Central memory CD8-positive, alpha-beta T cell (primary cell): Measurements from ENCODE around the gene FBXO21.
A peak's percentile ranks its signal among the peaks of the same experiment; 100 is the strongest.

Source experiments
- ATAC-seq: fragments of 150-1000 bp; cut with Tn5 transposase; replicated peaks from 2 replicates; pipeline ENCODE4 v1.10.0; 2022; ENCODE audit warnings: mild to moderate bottlenecking, moderate FRiP score, moderate number of reproducible peaks; ENCODE audit not compliant: poor library complexity, severe bottlenecking; ENCODE audit errors: extremely low read depth
- DNase-seq, 2 donors: peaks; one replicate each; pipeline ENCODE4 v3.0.0; 2021; ENCODE audit warnings: low spot score in 2 of 2
- H3K27ac Mint-ChIP-seq: one replicate; pipeline ENCODE4 v1.8.0; 2022; ENCODE audit warnings: low read depth, mild to moderate bottlenecking, moderate library complexity, mixed read lengths
- H3K27me3 Mint-ChIP-seq: one replicate; pipeline ENCODE4 v1.8.0; 2022; ENCODE audit warnings: mixed read lengths
- H3K36me3 Mint-ChIP-seq: one replicate; pipeline ENCODE4 v1.8.0; 2022; ENCODE audit warnings: mild to moderate bottlenecking, moderate library complexity, mixed read lengths; ENCODE audit not compliant: insufficient read depth
- H3K4me1 Mint-ChIP-seq: one replicate; pipeline ENCODE4 v1.8.0; 2022; ENCODE audit warnings: mixed read lengths
- H3K4me3 Mint-ChIP-seq: one replicate; pipeline ENCODE4 v1.8.0; 2022; ENCODE audit warnings: mild to moderate bottlenecking, moderate library complexity, mixed read lengths
- H3K9me3 Mint-ChIP-seq: one replicate; pipeline ENCODE4 v1.8.0; 2022; ENCODE audit warnings: mixed read lengths

Gene FBXO21

DNA sequence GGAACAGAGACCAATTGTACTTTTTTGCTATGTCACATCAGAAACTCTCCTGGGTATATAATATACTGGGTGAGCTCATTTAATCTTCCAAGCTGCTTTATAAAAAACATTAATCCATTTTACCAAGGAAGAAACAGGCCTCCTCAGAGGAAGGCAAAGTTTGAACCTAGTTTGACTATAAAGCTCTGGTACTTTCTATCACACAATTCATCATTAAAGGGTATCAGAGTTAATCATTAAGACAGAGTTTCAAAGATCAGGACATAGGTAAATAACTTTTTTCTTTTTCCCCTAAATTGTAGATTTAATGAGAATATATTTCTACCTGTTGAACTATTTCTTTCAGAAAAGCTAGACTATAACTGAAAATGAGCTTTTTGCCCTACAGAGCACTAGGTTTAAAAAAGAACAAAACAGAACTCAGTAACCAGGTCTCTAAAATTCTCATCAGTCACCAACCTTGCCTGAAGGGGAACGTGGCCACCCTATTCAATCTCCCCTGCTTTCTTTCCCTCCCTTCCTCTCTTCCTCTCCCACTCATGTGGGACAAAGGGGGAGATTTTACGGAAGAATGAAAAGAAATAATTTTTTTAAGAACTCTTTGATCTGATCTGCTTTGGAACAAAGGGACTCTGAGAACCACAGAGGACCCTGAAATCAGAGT is 18.6 kb downstream of the FBXO21 start:
- H3K36me3 Mint-ChIP-seq: peaks cover 84% of the 10 kb centered on the region
- H3K4me1 Mint-ChIP-seq: peaks cover 13% of the 10 kb centered on the region
- H3K27ac Mint-ChIP-seq: no peak overlapping the region
- H3K27me3 Mint-ChIP-seq: no peaks in the 10 kb centered on the region
- H3K4me3 Mint-ChIP-seq: no peak overlapping the region
- no peak for ATAC-seq
- H3K9me3 Mint-ChIP-seq: no peaks in the 10 kb centered on the region
- no peak for DNase-seq

DNA sequence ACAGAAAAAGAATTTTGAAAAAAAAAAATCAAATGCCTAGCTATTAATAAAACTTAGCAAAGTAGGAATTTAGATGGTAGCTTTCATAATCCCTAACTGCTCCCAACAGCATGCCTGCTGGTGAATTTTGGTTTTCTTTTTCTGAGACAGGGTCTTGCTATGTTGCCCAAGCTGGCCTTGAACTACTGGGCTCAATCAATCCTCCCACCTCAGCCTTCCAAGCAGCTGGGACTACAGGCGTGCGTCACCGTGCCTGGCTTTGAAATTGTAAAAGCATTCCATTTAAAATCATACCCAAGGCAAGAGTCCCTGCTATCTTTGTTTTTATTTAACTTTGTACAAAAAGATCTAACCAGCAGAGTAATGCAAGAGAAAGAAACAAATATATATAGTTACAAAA is 20.7 kb downstream of the FBXO21 start:
- no peaks in the 10 kb centered on the region for H3K9me3 Mint-ChIP-seq
- H3K4me3 Mint-ChIP-seq: no peak overlapping the region
- DNase-seq: no peak
- ATAC-seq: no peak
- no peak overlapping the region for H3K27ac Mint-ChIP-seq
- peaks cover 8% of the 10 kb centered on the region for H3K4me1 Mint-ChIP-seq
- no peaks in the 10 kb centered on the region for H3K27me3 Mint-ChIP-seq
- peaks cover 87% of the 10 kb centered on the region for H3K36me3 Mint-ChIP-seq

DNA sequence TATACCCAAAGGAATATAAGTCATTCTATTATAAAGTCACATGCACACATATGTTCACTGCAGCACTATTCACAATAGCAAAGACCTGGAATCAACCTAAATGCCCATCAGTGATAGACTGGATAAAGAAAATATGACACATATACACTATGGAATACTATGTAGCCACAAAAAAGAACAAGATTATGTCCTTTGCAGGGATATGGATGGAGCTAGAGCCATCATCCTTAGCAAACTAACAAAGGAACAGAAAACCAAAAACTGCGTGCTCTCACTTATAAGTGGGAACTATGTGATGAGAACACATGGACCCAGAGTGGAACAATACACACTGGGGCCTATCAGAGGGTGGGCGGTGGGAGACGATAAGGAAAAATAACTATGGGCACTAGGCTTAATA is 21.3 kb downstream of the FBXO21 start:
- H3K9me3 Mint-ChIP-seq: no peaks in the 10 kb centered on the region
- DNase-seq (no peak), ATAC-seq (no peak)
- H3K27ac Mint-ChIP-seq: no peak overlapping the region
- H3K27me3 Mint-ChIP-seq: no peaks in the 10 kb centered on the region
- peaks cover 8% of the 10 kb centered on the region for H3K4me1 Mint-ChIP-seq
- H3K4me3 Mint-ChIP-seq: no peak overlapping the region
- peaks cover 86% of the 10 kb centered on the region for H3K36me3 Mint-ChIP-seq

DNA sequence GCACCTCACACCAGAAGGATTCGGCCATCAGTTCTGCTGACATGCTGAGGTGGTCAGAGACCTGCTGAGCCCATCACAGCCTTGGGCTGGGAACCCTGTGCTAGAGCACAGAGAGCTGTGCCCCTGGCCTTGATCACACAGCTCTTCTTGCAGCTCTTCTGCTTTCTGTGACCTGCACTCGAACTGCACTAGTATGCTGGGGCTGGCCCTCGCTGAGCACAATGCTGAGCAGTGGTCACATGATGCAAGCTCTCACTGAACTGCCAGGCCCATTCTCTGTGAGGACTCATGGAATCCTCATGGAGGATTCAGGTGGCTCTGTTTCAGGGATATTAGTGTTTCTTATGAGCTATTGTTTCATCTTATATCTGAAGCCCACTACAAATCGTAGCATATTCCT is 22.5 kb downstream of the FBXO21 start:
- Mint-ChIP-seq H3K27me3 (no peaks in the 10 kb centered on the region), H3K4me1 (peaks cover 8% of the 10 kb centered on the region), H3K27ac (no peak overlapping the region), H3K4me3 (no peak overlapping the region), H3K9me3 (no peaks in the 10 kb centered on the region), H3K36me3 (peaks cover 85% of the 10 kb centered on the region)
- DNase-seq (no peak), ATAC-seq (no peak)

DNA sequence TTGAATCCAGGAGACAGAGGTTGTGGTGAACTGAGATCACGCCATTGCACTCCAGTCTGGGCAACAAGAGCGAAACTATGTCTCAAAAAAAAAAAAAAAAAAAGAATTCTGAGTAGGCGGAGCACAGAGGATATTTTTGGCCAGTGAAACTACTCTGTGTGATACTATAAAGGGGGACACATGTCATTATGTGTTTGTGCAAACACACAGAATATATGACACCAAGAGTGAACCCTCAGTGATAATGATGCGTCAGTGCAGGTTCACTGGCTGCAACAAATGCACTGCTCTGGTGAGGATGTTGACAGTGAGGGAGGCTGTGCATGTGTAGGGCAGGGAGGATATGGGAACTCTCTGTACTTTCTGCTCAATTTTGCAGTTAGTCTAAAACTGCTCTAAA is 24.2 kb downstream of the FBXO21 start:
- H3K4me3 Mint-ChIP-seq: no peak overlapping the region
- DNase-seq: no peak
- ATAC-seq: no peak
- H3K36me3 Mint-ChIP-seq: peaks cover 86% of the 10 kb centered on the region
- no peaks in the 10 kb centered on the region for H3K9me3 Mint-ChIP-seq
- peaks cover 8% of the 10 kb centered on the region for H3K4me1 Mint-ChIP-seq
- no peak overlapping the region for H3K27ac Mint-ChIP-seq
- H3K27me3 Mint-ChIP-seq: no peaks in the 10 kb centered on the region

DNA sequence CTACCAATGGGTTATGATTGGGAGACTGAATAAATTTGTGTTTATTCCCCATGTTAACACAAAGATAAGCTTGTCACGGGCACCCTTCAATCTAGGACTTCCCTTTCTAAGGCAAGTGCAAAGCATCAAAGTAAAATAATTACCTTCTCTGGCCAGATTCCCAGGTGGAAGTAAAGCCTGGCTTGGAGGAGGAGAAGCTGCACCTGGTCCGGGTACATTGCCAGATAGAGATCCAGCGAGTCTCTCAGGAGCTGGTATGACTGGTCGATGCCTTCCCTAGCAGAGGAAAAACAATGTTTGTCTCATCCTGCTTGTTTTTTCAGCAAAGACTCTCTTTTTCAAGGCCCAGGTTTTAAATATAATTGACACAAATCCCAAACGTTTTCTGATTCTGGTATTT is 24.9 kb downstream of the FBXO21 start:
- DNase-seq (no peak), ATAC-seq (no peak)
- no peak overlapping the region for H3K27ac Mint-ChIP-seq
- no peaks in the 10 kb centered on the region for H3K9me3 Mint-ChIP-seq
- H3K4me1 Mint-ChIP-seq: peaks cover 9% of the 10 kb centered on the region
- no peaks in the 10 kb centered on the region for H3K27me3 Mint-ChIP-seq
- H3K36me3 Mint-ChIP-seq: peaks cover 85% of the 10 kb centered on the region
- no peak overlapping the region for H3K4me3 Mint-ChIP-seq

DNA sequence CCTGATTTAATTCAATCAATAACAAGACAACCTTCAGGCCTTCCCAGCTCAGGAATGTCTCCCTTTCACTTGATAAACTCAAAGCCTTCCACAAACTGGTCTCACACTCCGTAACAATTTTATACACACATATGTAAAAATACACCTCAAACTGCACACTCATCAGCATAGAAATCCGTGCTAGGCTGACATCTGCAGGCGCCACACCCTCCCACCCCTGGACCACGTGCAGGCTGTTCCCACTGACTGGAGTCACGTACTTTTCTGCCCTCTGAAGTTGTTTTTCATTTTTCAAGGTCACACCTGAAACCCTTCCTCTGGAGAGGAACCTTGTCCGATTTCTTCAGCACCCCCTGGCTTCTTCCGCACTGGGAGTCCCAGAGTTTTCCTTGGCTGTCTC is 27.6 kb downstream of the FBXO21 start:
- Mint-ChIP-seq H3K27ac (no peak overlapping the region), H3K9me3 (no peaks in the 10 kb centered on the region), H3K36me3 (peaks cover 86% of the 10 kb centered on the region), H3K4me3 (no peak overlapping the region), H3K4me1 (peaks cover 6% of the 10 kb centered on the region), H3K27me3 (no peaks in the 10 kb centered on the region)
- ATAC-seq: no peak
- DNase-seq: no peak

DNA sequence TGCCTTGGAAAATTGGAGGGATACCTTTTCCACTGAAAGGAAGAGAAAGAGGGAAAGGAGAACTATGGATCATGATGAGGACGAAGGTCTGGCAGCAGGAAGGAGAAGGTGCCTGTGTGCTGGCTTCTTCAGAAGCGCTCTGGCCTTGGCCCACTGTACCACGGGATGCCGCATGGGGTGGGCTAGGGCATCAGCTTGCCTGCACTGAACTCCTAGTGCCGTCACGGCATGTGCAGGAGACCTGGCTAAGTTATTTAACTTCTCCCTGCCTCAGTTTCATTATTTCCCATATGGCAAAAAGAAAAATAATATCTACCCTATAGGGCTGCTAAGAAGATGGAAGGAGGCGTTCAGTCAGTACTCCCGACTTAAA is 28.1 kb downstream of the FBXO21 start:
- Mint-ChIP-seq H3K27me3 (no peaks in the 10 kb centered on the region), H3K36me3 (peaks cover 84% of the 10 kb centered on the region), H3K4me3 (no peak overlapping the region), H3K27ac (no peak overlapping the region), H3K9me3 (no peaks in the 10 kb centered on the region), H3K4me1 (peaks cover 6% of the 10 kb centered on the region)
- no peak for DNase-seq
- no peak for ATAC-seq

DNA sequence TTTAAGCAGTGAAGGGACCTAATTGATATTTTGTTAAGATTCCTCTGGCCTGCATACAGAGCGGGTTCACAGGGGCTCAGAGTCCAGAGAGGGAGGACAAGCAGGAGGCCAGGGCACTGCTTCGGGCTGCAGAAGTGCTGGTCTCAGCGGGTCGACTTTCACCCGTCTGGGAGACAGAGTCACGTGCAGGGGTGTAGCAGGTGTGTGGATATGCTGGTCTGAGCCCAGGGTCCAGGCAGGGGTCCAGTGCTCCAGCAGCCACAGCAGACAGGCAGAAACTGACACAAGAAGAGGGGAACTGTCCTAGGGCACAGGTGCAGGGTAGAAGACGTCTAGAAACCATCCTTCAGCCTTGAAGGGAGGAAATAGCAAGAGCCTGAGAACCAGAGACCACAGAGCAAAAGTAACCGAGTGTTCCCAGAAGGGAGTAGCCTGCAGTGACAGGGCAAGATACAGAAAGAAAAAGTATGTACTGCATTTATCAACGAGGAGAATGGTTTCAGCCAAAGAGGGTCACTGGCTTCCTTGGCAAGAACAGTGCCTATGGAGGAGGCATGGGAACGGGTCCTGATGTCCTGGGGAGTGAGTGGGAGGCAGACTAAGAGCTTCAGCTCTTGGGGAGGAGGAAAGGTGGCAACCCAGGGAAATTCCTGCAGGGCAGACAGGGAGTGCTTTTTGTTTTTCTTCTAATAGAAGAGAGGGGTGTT is 28.7 kb downstream of the FBXO21 start:
- ATAC-seq: no peak
- Mint-ChIP-seq H3K36me3 (peaks cover 84% of the 10 kb centered on the region), H3K4me3 (no peak overlapping the region), H3K27ac (peak overlapping the region; percentile 76), H3K9me3 (no peaks in the 10 kb centered on the region), H3K27me3 (no peaks in the 10 kb centered on the region), H3K4me1 (peaks cover 6% of the 10 kb centered on the region)
- DNase-seq: no peak

DNA sequence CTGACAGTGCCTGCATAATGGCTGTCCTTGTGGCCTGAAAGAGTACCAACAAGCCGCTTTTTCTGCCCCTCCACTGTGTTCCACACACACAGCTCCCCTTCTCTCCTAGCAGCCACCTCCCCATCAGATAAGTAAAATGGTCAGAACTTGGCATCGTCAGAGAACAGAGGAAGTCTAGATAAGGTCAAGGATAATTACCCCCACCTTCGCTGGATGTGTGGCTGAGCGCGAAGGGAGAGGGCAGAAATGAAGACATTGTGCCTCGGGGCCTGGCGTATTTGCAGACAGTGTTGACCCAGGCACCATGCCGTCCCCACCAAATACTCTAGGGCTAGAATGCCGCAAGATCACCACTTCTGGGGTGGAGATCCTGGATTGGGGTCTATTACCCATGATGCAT is 30.6 kb downstream of the FBXO21 start:
- Mint-ChIP-seq H3K4me3 (no peak overlapping the region), H3K27me3 (no peaks in the 10 kb centered on the region)

DNA sequence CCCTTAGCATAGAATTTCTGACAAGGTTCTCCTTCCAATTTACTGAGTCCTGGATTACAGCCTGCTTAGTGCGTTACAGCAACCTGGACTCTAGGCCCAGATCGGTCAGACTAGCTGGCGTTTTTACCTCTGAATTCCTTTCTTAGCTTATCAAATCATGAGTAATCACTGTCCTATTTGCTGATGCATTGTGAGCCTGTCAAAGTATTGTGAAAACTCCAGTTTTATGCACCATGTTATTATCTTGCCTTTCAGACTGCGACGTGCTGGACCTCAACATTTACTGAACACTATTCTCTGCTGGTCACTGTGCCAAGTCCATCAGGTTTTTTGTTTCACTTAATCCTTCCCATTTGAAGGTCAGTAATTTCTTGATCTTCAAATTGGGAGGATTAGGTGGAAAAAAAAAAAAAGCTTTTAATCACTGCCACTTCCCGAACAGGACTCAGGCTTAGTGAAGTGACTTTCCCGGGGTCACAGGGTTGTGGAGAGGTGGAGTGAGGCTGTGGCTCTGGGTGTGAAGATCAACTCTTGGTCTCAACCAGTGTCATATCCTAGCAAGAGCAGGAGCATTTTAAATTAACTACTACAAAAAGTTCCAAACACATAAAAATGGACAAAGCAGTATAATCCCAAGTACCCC is 31.2 kb downstream of the FBXO21 start:
- no peaks in the 10 kb centered on the region for H3K9me3 Mint-ChIP-seq
- H3K27me3 Mint-ChIP-seq: no peaks in the 10 kb centered on the region
- peaks cover 77% of the 10 kb centered on the region for H3K36me3 Mint-ChIP-seq
- no peak for DNase-seq
- ATAC-seq: no peak
- H3K4me3 Mint-ChIP-seq: no peak overlapping the region
- H3K27ac Mint-ChIP-seq: no peak overlapping the region
- peaks cover 12% of the 10 kb centered on the region for H3K4me1 Mint-ChIP-seq

More for the DNA sequence above, 30.6 kb downstream of the FBXO21 start:
- no peak for ATAC-seq
- Mint-ChIP-seq H3K9me3 (no peaks in the 10 kb centered on the region), H3K27ac (no peak overlapping the region), H3K36me3 (peaks cover 79% of the 10 kb centered on the region), H3K4me1 (peaks cover 12% of the 10 kb centered on the region)
- no peak for DNase-seq

DNA sequence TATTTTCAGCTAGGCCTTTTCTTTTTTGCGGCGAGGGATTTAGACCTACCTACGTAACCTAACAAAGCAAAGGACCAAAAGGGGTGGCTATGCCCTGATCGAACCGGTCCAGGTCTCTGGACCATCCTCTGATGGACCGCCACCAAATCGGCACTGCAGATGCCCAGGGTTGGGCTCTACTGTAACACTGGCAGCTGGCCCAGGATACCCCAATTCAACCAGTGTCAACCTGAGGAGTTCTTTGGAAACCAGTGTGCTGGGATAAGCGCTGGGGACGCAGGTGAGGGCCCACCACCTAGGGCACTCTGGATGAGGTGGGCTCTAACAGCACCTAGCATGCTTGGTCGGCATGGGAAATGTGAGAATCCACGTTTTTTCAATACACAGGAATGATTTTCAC is 32.2 kb downstream of the FBXO21 start:
- ATAC-seq (no peak), DNase-seq (no peak)
- no peaks in the 10 kb centered on the region for H3K27me3 Mint-ChIP-seq
- no peak overlapping the region for H3K4me3 Mint-ChIP-seq
- H3K4me1 Mint-ChIP-seq: peaks cover 13% of the 10 kb centered on the region
- peaks cover 75% of the 10 kb centered on the region for H3K36me3 Mint-ChIP-seq
- H3K9me3 Mint-ChIP-seq: no peaks in the 10 kb centered on the region
- H3K27ac Mint-ChIP-seq: no peak overlapping the region
